Suppressor macrophage (primary cell): ENCODE data around the gene NPC2.

Source experiments
- DNase-seq, 4 experiments: peaks; one replicate each; pipeline ENCODE4 v3.0.0-alpha.2; 2020 to 2022

The NPC2 gene

GRCh38 chr14:74503291-74503937 lies 10.3 kb upstream of the NPC2 start:
- DNase-seq, result no peak

- peak; percentile 42 to 54 (median 48) for DNase-seq
These were observed 9.3 kb upstream of the NPC2 start for GRCh38 chr14:74502236-74503019.

GRCh38 chr14:74501691-74502090 lies 8.6 kb upstream of the NPC2 start:
- no peak for DNase-seq

- DNase-seq, result peak in 3 of 4 experiments; percentile 45 to 55 (median 48)
These were observed 8.1 kb upstream of the NPC2 start for GRCh38 chr14:74501135-74501614.

GRCh38 chr14:74500417-74501134 lies 7.5 kb upstream of the NPC2 start:
- DNase-seq, result no peak

GRCh38 chr14:74495356-74495755 lies 2.3 kb upstream of the NPC2 start:
- DNase-seq, result peak in 2 of 4 experiments; percentile 15 to 33

- peak; percentile 99 to 100 (median 100) for DNase-seq
These were observed 497 bp upstream of the NPC2 start, which contains the start of gene ISCA2 for GRCh38 chr14:74493343-74494261. Gene ISCA2, plus strand, starts transcription at chr14:74493765. Its CDS starts 10 bp downstream, at chr14:74493775.

GRCh38 chr14:74491956-74492775 lies 939 bp downstream of the NPC2 start:
- peak; percentile 43 to 81 (median 66) for DNase-seq

GRCh38 chr14:74490486-74490885 lies 2.6 kb downstream of the NPC2 start:
- DNase-seq, result peak in 3 of 4 experiments; percentile 26 to 49 (median 44)

- DNase-seq, result peak; percentile 74 to 95 (median 87)
These were observed 4.2 kb downstream of the NPC2 start for GRCh38 chr14:74488786-74489397.

GRCh38 chr14:74486164-74486563 lies 6.9 kb downstream of the NPC2 start:
- no peak for DNase-seq

- no peak for DNase-seq
These were observed 9.8 kb downstream of the NPC2 start for GRCh38 chr14:74483321-74483720.

- no peak for DNase-seq
These were observed 10.5 kb downstream of the NPC2 start for GRCh38 chr14:74482571-74482970.

- DNase-seq, result no peak
These were observed 13.1 kb downstream of the NPC2 start for GRCh38 chr14:74480046-74480445.

GRCh38 chr14:74478996-74479635 lies 14.0 kb downstream of the NPC2 start:
- no peak for DNase-seq

- DNase-seq, result peak in 1 of 4 experiments; percentile 14
These were observed 16.5 kb downstream of the NPC2 start for GRCh38 chr14:74476607-74477006.

- DNase-seq, result no peak
These were observed 17.0 kb downstream of the NPC2 start for GRCh38 chr14:74476107-74476506.

- DNase-seq, result peak in 2 of 4 experiments; percentile 16 to 18
These were observed 17.4 kb downstream of the NPC2 start for GRCh38 chr14:74475678-74476077.

- peak in 3 of 4 experiments; percentile 33 to 42 (median 34) for DNase-seq
These were observed 18.7 kb downstream of the NPC2 start for GRCh38 chr14:74474376-74474775.

GRCh38 chr14:74472601-74473000 lies 20.5 kb downstream of the NPC2 start:
- peak; percentile 41 to 77 (median 66) for DNase-seq
